M059J (cell line): ENCODE measurements around the gene TCN1. TPM values are rescaled to one million over a fixed set of nuclear protein-coding genes. Genes with fewer than 3 reads are reported as not detected.

Experiments used
- DNase-seq: peaks from one replicate; pipeline ENCODE4 v3.0.0-alpha.2; 2012; ENCODE audit warnings: low read depth
- total RNA-seq: library from RNA; depleted of rRNA; stranded (reverse); fragments of >200 nt; shearing (Covaris generic); gene quantifications from 2 replicates; pipeline ENCODE4 v1.2.3, GENCODE V29; 2014; rRNA removed

Gene TCN1
- total RNA-seq, 1 experiment from 2014 or later = 0.20 TPM

GRCh38 chr11:59810189-59810910 is 55.9 kb downstream of the TCN1 start, which contains the start of gene MRPL16:
Gene MRPL16 (minus strand): TSS chr11:59810778. CDS start chr11:59810658, 120 bp downstream.
- peak; percentile 87 for DNase-seq

GRCh38 chr11:59807047-59807610 is 59.2 kb downstream of the TCN1 start:
- no peak for DNase-seq

GRCh38 chr11:59804061-59804460 is 62.2 kb downstream of the TCN1 start:
- DNase-seq = no peak

Other genes starting within 250 kb of the TCN1 start
- gene PATL1, start 197.4 kb downstream of the TCN1 start, total RNA-seq = 38.4 and 45.5 TPM in 2 replicates
- not detected in 2 replicates for gene OR10V1, start 152.6 kb downstream of the TCN1 start, total RNA-seq
- gene STX3, start 111.1 kb downstream of the TCN1 start, total RNA-seq = 35.1 and 52.7 TPM in 2 replicates
- 57.2 and 65.7 TPM in 2 replicates for gene MRPL16, start 55.7 kb downstream of the TCN1 start, total RNA-seq
- gene CBLIF, start 21.0 kb downstream of the TCN1 start, total RNA-seq = not detected in 2 replicates
- gene OOSP3, start 12.3 kb upstream of the TCN1 start, total RNA-seq = not detected in 2 replicates
- gene OOSP1, start 71.9 kb upstream of the TCN1 start, total RNA-seq = not detected in 2 replicates
- not detected in 2 replicates for gene OOSP4A, start 97.5 kb upstream of the TCN1 start, total RNA-seq
- not detected in 2 replicates for gene OOSP4B, start 150.7 kb upstream of the TCN1 start, total RNA-seq
- gene OOSP2, start 173.9 kb upstream of the TCN1 start, total RNA-seq = not detected in 2 replicates
- gene MS4A3, start 190.2 kb upstream of the TCN1 start, total RNA-seq = not detected in 2 replicates
- gene MS4A2, start 222.2 kb upstream of the TCN1 start, total RNA-seq = not detected in 2 replicates